NCI-H1436 (cell line): Measurements from ENCODE around the gene ECSCR.
"Not testable (repeated sequence)": the region's sequence is repeated elsewhere in the genome, so short reads cannot be mapped to it uniquely, and the experiment has no call there.

Source experiments
- DNase-seq: peaks from one replicate; lab custom pipeline; 2025; lab: John Stamatoyannopoulos, UW

Gene ECSCR

GRCh38 chr5:139410993-139411828, 51.3 kb downstream of the ECSCR start:
- DNase-seq, result no peak

GRCh38 chr5:139410121-139410992, 52.2 kb downstream of the ECSCR start:
- no peak for DNase-seq

- DNase-seq, result not testable (repeated sequence)
Measured at GRCh38 chr5:139409116-139409515, 53.4 kb downstream of the ECSCR start.

- DNase-seq, result no peak
Measured at GRCh38 chr5:139408191-139408590, 54.4 kb downstream of the ECSCR start.

GRCh38 chr5:139407517-139407916, 55.0 kb downstream of the ECSCR start:
- peak; percentile 16 for DNase-seq

- DNase-seq, result no peak
Measured at GRCh38 chr5:139406963-139407362, 55.6 kb downstream of the ECSCR start.

- DNase-seq, result no peak
Measured at GRCh38 chr5:139404484-139404840, 58.1 kb downstream of the ECSCR start.

GRCh38 chr5:139403787-139404483, 58.6 kb downstream of the ECSCR start, which contains the start of gene SPATA24:
Gene SPATA24, minus strand, starts transcription at chr5:139404089. Its CDS starts 29 bp downstream, at chr5:139404060.
- DNase-seq, result peak; percentile 94

GRCh38 chr5:139403418-139403786, 59.1 kb downstream of the ECSCR start:
- no peak for DNase-seq

GRCh38 chr5:139402561-139403158, 59.9 kb downstream of the ECSCR start:
- peak; percentile 14 for DNase-seq

- DNase-seq, result no peak
Measured at GRCh38 chr5:139401546-139401945, 61.0 kb downstream of the ECSCR start.

GRCh38 chr5:139399501-139400121, 62.9 kb downstream of the ECSCR start:
- DNase-seq, result no peak
